Measurements from ENCODE around the gene CAMTA1.

CAMTA1 gene

DNA sequence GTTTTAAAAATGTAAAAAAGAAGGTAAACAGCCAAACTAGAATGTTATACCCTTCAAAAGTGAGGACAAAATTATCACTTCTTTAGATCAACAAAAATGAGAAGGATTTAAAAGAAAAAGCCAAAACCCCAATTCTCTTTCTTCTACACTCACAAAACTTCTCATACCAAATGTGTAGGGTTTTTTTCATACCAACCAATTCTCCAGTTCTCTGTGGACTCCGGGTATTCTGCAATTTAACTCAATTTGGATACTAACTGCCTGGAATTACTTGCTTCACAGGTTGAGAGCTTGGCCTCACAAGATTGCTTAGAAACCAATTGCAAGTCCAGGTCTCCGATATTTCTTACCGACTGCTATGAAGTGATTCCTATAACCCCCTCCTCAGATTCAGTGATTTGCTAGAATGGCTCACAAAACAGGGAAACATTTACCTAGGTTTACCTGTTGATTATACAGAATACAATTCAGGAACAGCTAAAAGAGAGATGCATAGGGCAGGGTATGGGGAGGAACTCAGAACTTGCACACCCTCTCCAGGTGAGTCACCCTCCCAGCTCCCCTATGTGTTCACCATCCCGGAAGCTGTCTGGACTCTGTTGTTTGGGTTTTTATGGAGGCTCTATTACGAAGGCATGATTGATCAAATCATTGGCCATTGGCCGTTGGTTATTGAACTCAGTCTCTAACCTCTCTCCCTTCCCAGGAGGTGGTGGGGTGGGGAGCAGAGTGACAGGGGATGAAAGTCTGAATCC, 67.1 kb downstream of the CAMTA1 start:
- no peak for DNase-seq

DNA sequence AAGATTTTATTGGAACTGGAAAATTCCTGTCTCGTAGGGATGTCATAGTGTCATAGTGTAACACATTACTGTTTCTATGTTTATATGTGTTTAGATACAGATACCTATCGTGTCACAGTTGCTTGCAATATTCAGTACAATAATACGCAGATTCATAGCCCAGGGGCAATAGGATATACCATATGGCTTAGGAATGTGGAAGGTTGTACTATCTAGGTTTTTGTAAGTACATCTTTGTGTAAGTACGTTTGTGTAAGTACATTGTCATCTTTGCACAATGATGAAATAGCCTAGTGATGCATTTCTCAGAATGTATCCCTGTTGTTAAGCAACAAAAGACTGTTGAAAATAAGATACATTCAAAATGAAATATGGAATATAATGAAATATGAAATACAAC, 68.9 kb downstream of the CAMTA1 start:
- no peak for DNase-seq

DNA sequence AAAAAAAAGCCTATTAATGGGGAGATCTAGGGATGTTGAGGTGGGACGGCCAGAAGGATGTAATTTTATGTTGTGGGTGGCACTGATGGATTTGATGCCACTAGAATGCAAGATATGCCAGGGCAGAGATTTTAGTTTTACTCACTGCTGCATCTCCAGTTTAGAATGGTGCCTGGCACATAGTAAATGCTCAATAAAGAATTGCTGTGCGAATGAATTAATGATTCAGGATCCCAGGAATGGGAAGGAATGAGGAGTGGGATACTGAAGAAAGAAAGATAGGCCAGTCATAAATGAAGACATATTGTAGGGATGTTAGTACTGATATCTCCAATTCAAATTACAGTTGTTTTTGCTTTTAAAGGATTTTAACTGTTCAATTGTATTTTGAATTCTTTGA, 72.6 kb downstream of the CAMTA1 start:
- no peak for DNase-seq

DNA sequence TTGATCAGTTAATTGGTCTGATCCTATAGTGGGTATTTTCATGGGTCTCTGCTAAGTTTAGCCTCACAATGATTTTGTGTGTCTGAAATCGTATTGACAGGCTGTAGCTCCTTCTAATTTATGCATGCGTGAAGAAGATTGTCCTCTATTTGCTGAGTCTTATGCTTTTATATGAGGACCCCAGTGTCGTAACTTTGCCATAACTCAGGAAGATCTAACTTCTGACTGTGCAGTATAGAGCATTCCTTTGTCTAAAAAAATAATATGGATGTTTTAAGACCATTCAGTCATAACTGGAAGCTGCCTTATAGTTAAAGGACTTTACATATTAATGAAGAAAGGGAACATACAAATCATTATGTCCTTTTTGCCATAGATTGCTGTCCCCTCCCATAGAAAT, 73.3 kb downstream of the CAMTA1 start:
- DNase-seq = no peak

DNA sequence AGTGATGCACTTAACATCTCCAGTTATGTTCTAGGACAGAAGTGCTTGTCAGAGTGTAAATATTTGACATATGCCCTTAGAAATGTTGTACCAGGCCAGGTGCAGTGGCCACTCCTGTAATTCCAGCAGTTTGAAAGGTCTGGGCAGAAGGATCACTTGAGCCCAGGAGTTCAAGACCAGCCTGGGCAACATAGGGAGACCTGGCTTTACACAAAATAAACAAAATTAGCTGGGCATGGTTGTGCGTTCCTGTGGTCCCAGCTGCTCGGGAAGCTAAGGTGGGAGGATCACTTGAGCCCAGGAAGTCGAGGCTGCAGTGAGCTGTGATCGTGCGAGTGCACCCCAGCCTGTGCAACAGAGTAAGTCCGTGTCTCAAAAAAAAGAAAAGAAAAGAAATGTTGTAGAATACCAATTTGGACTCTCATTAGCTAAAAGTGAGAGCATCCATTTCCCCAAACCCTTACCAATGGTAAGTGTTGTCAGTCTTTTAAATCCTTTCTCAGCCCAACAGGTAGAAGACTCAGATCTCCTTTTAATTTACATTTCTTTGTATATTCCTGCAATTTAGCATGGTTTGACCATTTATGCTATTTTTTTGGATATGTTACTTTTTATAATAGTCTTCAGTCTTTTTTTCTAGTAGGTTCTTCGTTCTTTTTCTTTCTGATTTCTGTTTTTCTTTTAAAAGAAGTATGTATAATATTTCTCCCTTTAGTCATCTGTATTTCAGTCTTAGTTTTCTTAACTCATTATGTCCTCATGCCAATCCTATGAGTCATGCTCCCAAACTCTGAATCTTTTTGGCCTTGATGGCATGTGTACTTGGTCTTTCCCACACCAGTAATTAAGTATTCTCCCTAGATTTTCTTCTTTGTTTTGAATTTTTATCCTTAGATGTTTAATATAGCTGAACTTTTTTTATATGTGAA, 74.4 kb downstream of the CAMTA1 start:
- no peak for DNase-seq

DNA sequence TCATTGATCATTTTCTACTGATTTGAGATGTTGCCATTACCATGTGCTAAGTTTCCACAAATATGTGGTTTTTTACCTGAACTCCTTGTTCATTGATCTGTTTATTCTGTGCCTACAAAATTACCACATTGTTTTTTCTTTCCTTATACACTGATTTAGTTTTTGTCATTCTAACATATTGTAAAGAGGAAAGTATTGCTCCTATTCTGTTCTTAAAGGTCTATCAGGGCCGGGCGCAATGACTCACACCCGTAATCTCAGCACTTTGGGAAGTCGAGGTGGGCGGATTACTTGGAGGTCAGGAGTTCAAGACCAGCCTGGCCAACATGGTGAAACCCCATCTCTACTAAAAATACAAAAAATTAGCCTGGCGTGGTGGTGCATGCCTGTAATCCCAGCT, 75.1 kb downstream of the CAMTA1 start:
- no peak for DNase-seq

DNA sequence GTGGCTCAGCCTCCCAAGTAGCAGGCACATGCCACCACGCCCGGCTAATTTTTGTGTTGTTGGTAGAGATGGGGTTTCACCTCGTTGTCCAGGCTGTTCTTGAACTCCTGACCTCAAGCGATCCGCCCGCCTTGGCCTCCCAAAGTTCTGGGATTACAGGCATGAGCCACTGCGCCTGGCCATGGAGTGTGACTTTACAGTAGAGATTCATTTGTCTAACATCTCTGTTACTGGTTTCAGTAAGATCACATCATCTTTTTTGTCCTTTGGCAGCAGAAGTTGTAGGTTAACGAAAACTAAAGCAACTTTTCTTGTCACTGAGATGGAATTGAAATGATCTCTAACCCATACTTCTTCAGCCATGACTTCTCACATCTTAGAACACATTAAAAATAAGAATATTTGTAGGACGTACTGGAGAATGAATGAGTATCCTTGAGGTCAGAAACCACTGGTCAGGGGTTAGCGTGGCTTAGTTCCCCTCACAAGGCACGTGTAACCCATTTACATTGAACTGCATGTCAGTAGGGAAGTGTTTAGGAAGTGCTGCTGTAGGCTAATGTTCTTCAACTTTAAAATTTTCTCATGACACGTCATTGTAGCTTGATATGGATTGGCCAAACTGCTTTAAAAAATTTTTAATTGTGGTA, 75.9 kb downstream of the CAMTA1 start:
- DNase-seq = no peak

DNA sequence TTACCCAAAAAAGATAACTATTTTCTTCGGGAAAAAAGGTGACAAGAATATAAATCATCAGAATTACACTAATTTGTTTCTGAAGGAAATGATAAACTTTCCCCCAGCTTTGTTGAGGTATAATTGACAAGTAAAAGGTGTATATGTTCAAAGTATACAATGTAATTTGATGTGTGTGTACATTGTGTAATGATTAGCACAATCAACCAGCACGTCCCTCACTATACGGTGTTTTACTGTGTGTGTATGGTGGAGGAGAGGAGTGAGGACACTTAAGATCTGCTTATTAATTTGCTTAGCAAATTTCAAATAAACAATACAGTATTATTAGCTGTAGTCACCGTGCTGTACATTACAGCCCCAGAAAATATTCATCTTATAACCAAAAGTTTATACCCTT, 77.7 kb downstream of the CAMTA1 start:
- no peak for DNase-seq

DNA sequence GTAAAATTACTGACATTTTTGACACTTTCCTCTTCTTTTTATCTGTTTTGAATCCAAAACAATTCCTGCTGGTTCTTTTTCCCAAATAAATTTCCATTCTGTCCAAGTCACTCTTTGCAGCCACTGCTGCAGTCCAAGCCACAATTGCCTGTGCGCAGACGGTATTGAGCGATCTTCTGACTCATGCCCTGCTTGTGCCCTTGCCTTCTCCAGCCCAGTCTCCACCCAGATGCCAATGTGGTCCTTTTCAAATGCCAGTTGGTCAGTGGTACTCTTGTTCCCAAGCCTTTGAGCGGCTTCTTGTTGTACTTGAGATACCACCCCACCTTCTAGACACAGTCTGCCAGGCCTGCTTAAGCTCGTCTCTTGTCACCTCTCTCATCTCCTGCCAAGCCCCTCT, 78.9 kb downstream of the CAMTA1 start:
- no peak for DNase-seq

DNA sequence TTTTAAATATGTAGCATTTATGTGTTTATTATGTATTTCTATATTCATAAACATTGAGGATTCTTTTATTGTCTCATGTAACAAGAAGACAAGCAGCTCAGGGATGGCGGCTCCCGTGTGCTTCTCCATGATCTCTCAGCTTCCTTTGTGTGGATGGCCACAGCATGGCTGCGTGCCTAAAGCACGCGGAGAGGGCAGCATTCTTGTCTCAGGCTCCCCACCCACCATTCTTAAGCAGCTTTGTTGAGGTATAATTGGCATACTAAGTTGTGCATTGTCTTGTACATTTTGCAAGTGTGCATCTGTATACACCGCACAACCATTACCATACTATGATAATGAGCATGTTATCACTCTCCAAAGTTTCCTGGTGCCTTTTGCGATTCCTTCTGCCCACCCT, 81.6 kb downstream of the CAMTA1 start:
- DNase-seq = no peak

DNA sequence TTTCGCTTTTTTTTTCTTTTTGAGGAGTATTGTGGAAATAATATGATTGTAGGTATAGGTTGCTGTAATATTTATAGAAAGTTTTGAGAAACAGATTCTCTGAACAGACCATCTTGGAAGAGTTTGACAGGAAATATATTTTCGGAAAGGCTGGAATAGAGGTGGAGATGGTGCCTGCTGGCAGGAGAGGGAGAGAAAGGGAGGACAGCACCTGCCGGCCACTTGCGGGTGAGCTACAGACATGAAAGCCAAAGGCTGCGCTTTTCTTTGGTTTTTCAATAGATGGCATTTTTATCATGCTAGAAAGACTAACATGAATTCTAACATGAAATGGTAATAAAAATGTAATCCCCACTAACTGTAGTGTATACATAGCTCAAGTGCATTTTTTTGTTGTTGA, 82.1 kb downstream of the CAMTA1 start:
- DNase-seq = no peak

DNA sequence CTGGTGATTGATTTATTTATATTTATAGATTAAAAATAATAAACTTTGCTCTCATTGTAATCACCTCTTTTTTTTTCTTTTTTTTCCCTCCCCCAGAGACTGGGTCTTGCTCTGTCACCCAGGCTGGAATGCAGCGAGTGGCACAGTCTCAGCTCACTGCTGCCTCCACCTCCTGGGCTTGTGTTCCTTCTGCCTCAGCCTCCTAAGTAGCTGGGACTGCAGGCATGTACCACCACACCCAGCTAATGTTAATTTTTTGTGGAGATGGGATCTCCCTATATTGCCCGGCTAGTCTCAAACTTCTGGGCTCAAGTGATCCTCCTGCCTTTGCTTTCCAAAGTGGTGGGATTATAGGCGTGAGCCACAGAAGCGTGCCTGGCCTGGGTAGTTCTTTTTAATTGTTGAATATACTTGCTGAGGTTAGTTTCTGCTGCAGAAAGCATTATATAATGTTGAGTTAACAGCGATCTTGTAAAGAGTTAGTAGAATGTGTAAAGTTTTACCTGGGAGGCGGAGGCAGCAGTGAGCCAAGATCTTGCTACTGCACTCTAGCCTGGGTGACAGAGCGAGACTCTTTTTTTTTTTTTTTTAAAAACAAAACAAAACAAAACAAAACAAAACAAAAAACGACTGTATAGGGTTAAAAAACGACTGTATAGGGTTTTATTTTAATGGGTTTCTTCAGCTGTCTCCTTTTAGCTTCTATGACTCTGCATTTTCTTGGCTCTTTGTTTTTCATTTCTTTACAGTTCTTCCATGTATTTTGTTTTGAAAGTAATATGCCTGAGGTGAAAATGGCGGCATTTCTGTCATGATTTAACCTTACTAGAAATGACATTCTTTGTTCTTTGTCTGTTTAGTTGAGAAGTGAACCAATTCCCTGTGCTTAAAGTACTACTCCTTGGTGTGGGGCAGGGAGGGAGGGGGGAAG, 82.7 kb downstream of the CAMTA1 start:
- no peak for DNase-seq

DNA sequence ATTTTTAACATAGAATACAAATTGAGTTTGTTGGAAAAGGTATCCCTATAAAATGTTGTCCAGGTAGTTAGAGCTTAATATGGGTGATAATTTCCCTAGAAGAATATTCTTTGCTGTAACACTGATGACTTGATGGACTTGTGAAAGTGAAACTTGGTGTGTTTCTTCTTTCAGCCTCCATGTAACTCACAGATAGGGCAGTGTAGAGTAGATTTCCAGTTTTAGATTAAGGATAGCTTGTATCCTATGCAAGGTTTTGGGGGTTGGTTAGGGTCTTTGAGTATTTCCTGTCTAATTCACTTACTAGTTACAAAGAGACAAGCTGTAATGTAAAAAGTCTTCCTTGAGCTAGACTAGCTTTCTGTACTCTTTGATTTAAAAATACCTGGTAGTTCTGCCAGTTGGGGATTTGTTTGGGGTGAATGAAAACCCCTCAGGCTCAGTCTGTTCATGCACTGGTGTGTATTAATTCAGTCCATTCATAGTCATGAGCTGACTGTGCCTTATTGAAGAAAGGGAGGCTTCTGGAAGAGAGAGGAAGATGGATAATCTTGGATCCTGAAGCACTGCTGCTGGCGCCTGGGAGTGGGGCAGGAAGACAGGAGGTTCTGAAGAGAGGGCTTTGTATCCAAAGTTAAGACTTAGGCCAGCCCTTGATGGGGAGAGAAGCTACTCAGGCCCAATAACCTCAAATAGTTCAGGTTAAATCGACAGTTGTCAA, 83.6 kb downstream of the CAMTA1 start:
- no peak for DNase-seq

DNA sequence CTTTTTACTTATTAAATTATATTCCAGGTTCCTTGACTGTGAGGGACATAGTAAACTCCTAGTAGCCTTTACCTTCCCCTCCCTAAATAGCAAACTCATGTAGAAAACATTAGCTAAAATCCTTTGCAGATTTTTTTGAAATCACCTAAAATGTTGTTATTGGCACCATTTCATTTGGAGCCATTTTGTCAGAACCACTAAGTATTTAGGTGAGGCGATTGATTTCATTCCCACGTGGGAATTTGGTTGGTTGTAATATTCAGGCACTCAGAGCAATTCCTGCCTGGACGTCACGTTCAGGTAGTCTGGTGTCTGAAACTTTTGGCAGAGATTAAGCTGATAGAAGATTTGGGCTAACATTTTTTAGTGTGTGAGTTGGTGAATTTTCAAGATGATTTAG, 84.3 kb downstream of the CAMTA1 start:
- DNase-seq = no peak

DNA sequence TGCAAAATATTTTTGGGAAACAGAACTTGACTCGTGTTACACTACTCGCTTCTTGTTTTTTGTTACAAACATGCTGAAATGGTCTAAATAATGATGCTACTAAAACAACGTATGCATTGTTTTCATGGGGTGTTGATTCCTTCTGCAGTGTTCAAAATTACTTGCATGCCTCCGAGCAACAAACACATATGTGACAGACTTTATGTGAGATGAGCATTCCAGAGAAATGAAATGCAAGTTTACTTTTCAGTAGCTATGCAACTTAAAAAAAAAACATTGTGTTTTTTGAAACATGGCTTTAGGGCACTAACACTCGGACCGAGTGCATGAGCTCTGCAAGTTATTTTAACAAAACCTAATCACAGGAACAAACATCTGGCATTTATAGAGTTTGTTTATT, 84.8 kb downstream of the CAMTA1 start:
- DNase-seq = no peak

DNA sequence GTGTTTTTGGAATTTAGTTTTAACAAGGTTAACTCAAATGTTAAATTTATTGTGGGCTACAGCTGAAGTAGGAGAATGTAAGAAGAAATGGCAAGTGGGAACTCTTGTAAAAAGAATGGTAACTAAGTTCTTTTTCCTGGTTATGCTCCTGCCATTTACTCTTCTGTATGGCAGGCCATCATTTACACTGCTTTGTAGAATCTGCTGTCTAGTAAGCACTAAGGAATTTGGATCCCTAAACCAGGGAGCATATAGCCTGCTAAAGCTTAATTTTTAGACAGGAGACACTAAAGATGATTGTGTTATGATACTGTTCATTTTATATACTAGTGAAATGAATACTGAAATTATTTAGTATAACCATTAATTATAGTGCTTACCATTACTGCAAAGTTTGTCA, 85.3 kb downstream of the CAMTA1 start:
- no peak for DNase-seq

DNA sequence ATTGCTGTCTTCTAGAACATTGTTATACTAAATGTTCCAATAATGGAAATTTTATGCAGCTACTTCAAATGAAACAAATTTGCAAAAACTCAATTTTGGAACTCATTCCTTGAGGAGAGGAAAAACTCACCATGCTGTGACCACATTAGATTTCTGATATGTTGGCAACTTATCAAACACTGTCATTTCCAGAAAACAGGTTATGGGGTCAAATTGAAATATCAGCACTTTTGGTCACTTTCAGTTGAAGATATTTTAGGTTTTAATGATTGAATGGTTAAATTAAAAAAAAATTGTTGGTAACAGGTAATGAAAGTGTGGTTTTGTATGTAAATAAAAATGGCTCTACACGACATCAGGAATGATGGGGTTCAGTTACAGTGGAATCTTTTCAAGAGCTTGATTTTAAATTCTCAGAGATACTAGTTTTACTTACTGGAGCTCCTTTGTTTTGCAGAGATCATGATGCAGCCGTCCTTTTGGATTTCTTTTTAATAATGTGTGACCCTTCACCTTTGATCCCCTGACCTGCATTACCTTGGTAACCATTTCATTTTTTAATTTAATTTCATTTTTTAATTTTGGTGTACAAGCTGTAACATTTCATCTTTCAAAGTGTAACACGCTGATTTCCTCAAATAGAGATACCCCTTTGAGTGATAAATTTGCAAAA, 86.2 kb downstream of the CAMTA1 start:
- no peak for DNase-seq

DNA sequence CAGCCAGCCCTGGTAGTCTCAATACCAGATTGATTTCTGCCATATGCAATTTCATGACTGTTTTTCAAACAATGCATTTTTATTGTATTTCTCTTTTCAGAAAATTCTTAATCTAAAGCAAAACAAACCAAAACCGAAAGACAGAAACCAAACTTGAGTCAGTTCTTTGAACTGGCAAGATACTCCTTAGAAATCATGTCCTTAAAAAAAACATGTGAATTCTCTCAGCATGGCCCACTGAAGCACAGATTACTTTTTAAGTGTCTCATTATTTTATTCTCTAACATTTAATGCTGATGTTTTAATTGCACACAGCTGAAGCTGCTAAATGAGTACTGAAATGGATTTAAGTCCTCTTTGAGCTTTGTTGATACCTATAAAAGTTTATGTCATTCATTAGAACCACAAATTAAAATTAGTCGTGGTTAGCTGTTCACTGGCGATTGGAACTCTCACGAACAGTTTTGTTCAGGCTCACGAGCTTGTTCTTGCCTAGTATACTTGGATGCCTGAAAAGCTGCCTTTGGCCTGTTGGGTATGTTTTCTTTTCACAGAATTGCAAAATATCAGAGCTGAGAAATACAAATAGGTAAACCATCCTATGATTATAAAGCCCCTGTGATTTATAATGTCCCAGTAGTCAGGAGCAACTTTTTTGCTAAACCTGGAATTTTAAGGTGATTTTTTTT, 87.5 kb downstream of the CAMTA1 start:
- no peak for DNase-seq

DNA sequence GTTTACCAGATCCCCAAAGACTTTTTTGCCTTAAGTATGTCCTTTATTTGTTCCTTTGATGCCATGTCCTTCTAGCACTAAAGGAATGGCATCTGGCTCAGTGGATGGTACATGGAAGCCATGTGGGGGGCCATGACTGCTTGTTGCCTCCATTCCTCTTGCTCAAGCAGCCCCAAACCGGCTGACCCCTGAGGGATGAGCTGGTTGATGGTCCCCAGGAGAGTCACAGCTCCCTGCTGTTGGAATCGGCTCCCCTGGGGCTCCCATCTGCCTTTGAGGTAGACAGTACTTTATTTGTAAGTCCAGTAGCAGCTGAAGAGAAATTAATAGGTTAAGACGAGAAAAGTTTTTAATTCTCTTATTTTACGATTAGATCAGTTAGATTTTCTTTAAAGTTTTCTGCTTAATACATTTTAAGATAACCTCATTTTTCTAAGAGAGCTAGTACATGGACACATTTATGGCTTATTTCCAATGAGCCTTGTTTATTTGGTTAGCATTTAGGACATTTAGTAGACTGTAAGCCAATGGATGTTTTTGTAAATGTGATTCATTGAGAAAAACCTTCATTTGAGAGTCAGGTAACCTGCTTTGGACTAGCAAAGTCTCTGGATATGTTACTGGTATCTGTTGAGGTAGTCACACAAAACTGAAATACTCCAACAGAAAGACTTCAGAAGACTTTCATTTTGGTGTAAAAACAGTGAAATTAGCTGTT, 88.2 kb downstream of the CAMTA1 start:
- DNase-seq = no peak

DNA sequence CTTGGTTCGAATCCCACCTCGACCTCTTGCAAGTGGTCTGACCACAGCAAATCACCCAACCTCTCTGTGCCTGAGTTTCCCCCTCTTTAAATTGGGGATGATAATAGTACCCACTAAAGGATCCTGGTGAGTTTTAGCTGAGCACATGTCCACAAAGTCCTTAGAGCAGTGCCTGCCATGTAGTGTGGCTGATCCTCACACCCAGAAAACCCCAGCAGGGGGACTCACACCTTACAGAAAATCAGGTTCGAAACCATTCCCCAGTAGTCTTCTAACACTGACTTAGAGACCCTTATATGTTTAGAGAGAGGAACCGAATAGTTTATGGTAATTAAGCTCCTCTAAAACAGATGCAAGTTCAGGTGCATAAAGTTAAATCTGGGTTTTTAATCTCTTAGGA, 89.0 kb downstream of the CAMTA1 start:
- no peak for DNase-seq

Data from NCI-H1105 treated with DMSO at 0.1 percent for 48 hours (cell line).